HCT116 (cell line): ENCODE measurements around the gene C2orf78. TPM values are rescaled to one million over a fixed set of nuclear protein-coding genes. Genes with fewer than 3 reads are reported as not detected.

Experiments
- ATAC-seq: fragments of 200-7000 bp; cut with Tn5 transposase; 2 replicates; pipeline ENCODE4 v1.9.1; 2020; ENCODE audit warnings: mild to moderate bottlenecking, moderate library complexity
- BruUV-seq: library from RNA; stranded (reverse); fragments of 400-500 nt; replicated peaks from 2 replicates; lab custom pipeline; 2021; lab: Mats Ljungman, UMichigan
- CTCF ChIA-PET: fragments of 300-600 bp; sonication (Branson Sonifier 250); formaldehyde crosslinking; loops from one replicate; lab custom pipeline; 2021; ENCODE audit warnings: antibody characterized with exemption; lab: Charles Lee
- POLR2A ChIA-PET: fragments of 300-600, 350-600 bp; sonication (Branson Sonifier 250); formaldehyde crosslinking; loops from one replicate; lab custom pipeline; 2021; ENCODE audit warnings: antibody characterized with exemption; lab: Charles Lee
- RAD21 ChIA-PET, 2 experiments: fragments of 300-600 bp; sonication (Branson Sonifier 250); formaldehyde crosslinking; loops; one replicate each; lab custom pipeline; 2023; ENCODE audit warnings: low total read pairs in 2 of 2; ENCODE audit not compliant: uncharacterized antibody in 2 of 2, unreplicated experiment in 2 of 2, low non-redundant PET in 1 of 2; lab: Charles Lee
- DNase-seq: peaks from one replicate; pipeline ENCODE4 v3.0.0-alpha.2; 2010; ENCODE audit warnings: low read depth, low spot score
- H2AFZ ChIP-seq: fragments of 200-600 bp; shearing (Covaris generic), sonication (generic); 2 replicates; pipeline ENCODE4 v1.6.1; 2017; ENCODE audit warnings: low read depth, mixed run types, mixed read lengths, antibody characterized with exemption, low read length; ENCODE audit not compliant: poor library complexity, severe bottlenecking
- H3K27ac ChIP-seq: 2 replicates; pipeline ENCODE4 v1.5.1; 2012; ENCODE audit warnings: low read depth, low read length
- H3K27me3 ChIP-seq: fragments of 200-600 bp; sonication (generic); 2 replicates; pipeline ENCODE4 v1.6.1; 2016; ENCODE audit warnings: mixed run types, low read length, mixed read lengths; ENCODE audit not compliant: insufficient read depth
- H3K36me3 ChIP-seq, 2 experiments: fragments of 200-500 bp in 1 of 2; fragments of 200-600 bp in 1 of 2; sonication (Bioruptor generic) in 1 of 2; sonication (generic) in 1 of 2; 2 replicates each; pipeline versions ENCODE4 v1.5.1 to v1.6.1; 2014 to 2016; ENCODE audit warnings: low read length in 2 of 2, inconsistent platforms in 1 of 2, mixed read lengths in 1 of 2, mixed run types in 1 of 2; ENCODE audit not compliant: insufficient read depth in 2 of 2, control insufficient read depth in 1 of 2
- H3K4me1 ChIP-seq, 2 experiments: fragments of 200-600 bp in 1 of 2; sonication (generic) in 1 of 2; 2 replicates each; pipeline versions ENCODE4 v1.5.1 to v1.6.1; 2012 to 2017; ENCODE audit warnings: low read length in 2 of 2, inconsistent platforms in 1 of 2, mild to moderate bottlenecking in 1 of 2, mixed read lengths in 1 of 2, mixed run types in 1 of 2, moderate library complexity in 1 of 2; ENCODE audit not compliant: insufficient read depth in 2 of 2, control insufficient read depth in 1 of 2
- H3K4me2 ChIP-seq: fragments of 200-600 bp; sonication (generic); 2 replicates; pipeline ENCODE4 v1.6.1; 2017; ENCODE audit warnings: mixed run types, low read length, mixed read lengths
- H3K4me3 ChIP-seq, 2 experiments: fragments of 200-600 bp in 1 of 2; sonication (generic) in 1 of 2; replicated peaks in 1 of 2; 2 replicates each; pipeline ENCODE4 v1.5.1; 2011 to 2016; ENCODE audit warnings: low read length in 2 of 2, control low read depth in 1 of 2, low read depth in 1 of 2, mild to moderate bottlenecking in 1 of 2, mixed read lengths in 1 of 2, mixed run types in 1 of 2
- H3K79me2 ChIP-seq: fragments of 200-600 bp; sonication (generic); 2 replicates; pipeline ENCODE4 v1.6.1; 2017; ENCODE audit warnings: mild to moderate bottlenecking, mixed run types, low read length, moderate library complexity, mixed read lengths; ENCODE audit not compliant: insufficient read depth
- H3K9ac ChIP-seq: fragments of 200-600 bp; sonication (generic); 2 replicates; pipeline ENCODE4 v1.6.1; 2016; ENCODE audit warnings: low read length, mixed read lengths
- H3K9me2 ChIP-seq: fragments of 200-600 bp; sonication (generic), shearing (Covaris generic); 2 replicates; pipeline ENCODE4 v1.6.1; 2017; ENCODE audit warnings: mixed run types, mild to moderate bottlenecking, moderate library complexity; ENCODE audit not compliant: insufficient read depth
- H3K9me3 ChIP-seq, 2 experiments: fragments of 200-500 bp in 1 of 2; fragments of 200-600 bp in 1 of 2; sonication (Bioruptor generic) in 1 of 2; sonication (generic) in 1 of 2; 2 replicates each; pipeline ENCODE4 v1.6.1; 2014 to 2017; ENCODE audit warnings: low read length in 2 of 2, mixed read lengths in 2 of 2, inconsistent platforms in 1 of 2, low read depth in 1 of 2, mild to moderate bottlenecking in 1 of 2, mixed run types in 1 of 2, moderate library complexity in 1 of 2; ENCODE audit not compliant: control insufficient read depth in 1 of 2, insufficient read depth in 1 of 2
- H4K20me1 ChIP-seq: fragments of 200-600 bp; sonication (generic), shearing (Covaris generic); 2 replicates; pipeline ENCODE4 v1.6.1; 2017; ENCODE audit warnings: mixed run types, mild to moderate bottlenecking, moderate library complexity; ENCODE audit not compliant: insufficient read depth
- CBX3 ChIP-seq: IDR thresholded peaks from 2 replicates; pipeline ENCODE4 v1.6.1; 2012; ENCODE audit warnings: low read depth
- EZH2 ChIP-seq: fragments of 200-600 bp; sonication (generic); IDR thresholded peaks from 2 replicates; pipeline ENCODE4 v1.6.1; 2017; ENCODE audit warnings: antibody characterized with exemption, mixed run types
- POLR2AphosphoS5 ChIP-seq: IDR thresholded peaks from 2 replicates; pipeline ENCODE4 v1.6.1; 2011; ENCODE audit warnings: mild to moderate bottlenecking, low read depth, low read length, moderate library complexity
- SIN3A ChIP-seq: IDR thresholded peaks from 2 replicates; pipeline ENCODE4 v1.6.1; 2012; ENCODE audit warnings: low read depth
- SP1 ChIP-seq: IDR thresholded peaks from 2 replicates; pipeline ENCODE4 v1.6.1; 2012; ENCODE audit warnings: low read depth
- SRF ChIP-seq: IDR thresholded peaks from 2 replicates; pipeline ENCODE4 v1.6.1; 2012; ENCODE audit warnings: low read depth
- intact Hi-C: fragments of 100-400 bp; cut with micrococcal nuclease; formaldehyde crosslinking; loops from 2 replicates; pipeline ENCODE4 v1.10.0; 2022
- total RNA-seq: library from RNA; stranded (reverse); gene quantifications from one replicate; pipeline ENCODE4 v1.2.1, GENCODE V29; 2021; ENCODE audit not compliant: unreplicated experiment
- TF ChIP-seq, protein P1 (sequence below): IDR thresholded peaks from 2 replicates; pipeline ENCODE4 v1.6.1; 2012
- TF ChIP-seq, protein P2 (sequence below): IDR thresholded peaks from 2 replicates; pipeline ENCODE4 v1.6.1; 2012; ENCODE audit warnings: low read depth

The C2orf78 gene
- total RNA-seq, 1 experiment from 2014 or later = 1.5 TPM

DNA sequence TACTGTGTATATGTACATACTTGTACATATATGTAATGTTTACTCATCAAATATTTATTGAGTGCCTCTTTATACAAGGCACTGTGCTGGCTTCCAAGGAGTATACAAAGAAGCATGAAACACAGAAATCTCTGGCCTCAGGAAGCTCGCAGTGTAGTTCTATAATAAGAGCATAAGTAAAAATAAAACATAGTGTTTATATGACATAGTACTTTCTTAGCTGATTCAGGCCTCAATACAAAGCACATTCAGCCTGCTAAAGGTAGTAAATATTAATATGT, 58.7 kb downstream of the C2orf78 start:
- Histone ChIP-seq H3K79me2 (peaks cover 27% of the 10 kb centered on the region; the same call in 1 of the 2 replicates), H3K4me2 (no peak overlapping the region), H3K27me3 (no peaks in the 10 kb centered on the region), H3K4me1 (no peaks in the 10 kb centered on the region), H3K27ac (no peak overlapping the region), H3K9me2 (no peaks in the 10 kb centered on the region), H3K9me3 (no peaks in the 10 kb centered on the region), H2AFZ (no peak overlapping the region), H4K20me1 (no peaks in the 10 kb centered on the region; the same call in 1 of the 2 replicates), H3K9ac (no peak overlapping the region), H3K36me3 (peaks cover 19 to 28% of the 10 kb centered on the region in 2 experiments), H3K4me3 (no peak overlapping the region)
- intact Hi-C loops = no loop called here
- CTCF ChIA-PET = no interaction called here
- no TSS peak for BruUV-seq
- DNase-seq (no peak), ATAC-seq (no peak)
- RAD21 ChIA-PET = no interaction called here
- POLR2A ChIA-PET = no interaction called here
- no peak for TF ChIP-seq SP1
- TF ChIP-seq SIN3A = no peak
- TF ChIP-seq, protein P1, sequence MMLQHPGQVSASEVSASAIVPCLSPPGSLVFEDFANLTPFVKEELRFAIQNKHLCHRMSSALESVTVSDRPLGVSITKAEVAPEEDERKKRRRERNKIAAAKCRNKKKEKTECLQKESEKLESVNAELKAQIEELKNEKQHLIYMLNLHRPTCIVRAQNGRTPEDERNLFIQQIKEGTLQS = no peak
- TF ChIP-seq, protein P2, sequence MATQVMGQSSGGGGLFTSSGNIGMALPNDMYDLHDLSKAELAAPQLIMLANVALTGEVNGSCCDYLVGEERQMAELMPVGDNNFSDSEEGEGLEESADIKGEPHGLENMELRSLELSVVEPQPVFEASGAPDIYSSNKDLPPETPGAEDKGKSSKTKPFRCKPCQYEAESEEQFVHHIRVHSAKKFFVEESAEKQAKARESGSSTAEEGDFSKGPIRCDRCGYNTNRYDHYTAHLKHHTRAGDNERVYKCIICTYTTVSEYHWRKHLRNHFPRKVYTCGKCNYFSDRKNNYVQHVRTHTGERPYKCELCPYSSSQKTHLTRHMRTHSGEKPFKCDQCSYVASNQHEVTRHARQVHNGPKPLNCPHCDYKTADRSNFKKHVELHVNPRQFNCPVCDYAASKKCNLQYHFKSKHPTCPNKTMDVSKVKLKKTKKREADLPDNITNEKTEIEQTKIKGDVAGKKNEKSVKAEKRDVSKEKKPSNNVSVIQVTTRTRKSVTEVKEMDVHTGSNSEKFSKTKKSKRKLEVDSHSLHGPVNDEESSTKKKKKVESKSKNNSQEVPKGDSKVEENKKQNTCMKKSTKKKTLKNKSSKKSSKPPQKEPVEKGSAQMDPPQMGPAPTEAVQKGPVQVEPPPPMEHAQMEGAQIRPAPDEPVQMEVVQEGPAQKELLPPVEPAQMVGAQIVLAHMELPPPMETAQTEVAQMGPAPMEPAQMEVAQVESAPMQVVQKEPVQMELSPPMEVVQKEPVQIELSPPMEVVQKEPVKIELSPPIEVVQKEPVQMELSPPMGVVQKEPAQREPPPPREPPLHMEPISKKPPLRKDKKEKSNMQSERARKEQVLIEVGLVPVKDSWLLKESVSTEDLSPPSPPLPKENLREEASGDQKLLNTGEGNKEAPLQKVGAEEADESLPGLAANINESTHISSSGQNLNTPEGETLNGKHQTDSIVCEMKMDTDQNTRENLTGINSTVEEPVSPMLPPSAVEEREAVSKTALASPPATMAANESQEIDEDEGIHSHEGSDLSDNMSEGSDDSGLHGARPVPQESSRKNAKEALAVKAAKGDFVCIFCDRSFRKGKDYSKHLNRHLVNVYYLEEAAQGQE = no peak
- no peak for TF ChIP-seq SRF
- TF ChIP-seq CBX3 = no peak
- no peak for TF ChIP-seq EZH2
- no peak for TF ChIP-seq POLR2AphosphoS5
